HG02678 (cell line): Measurements from ENCODE around the gene ENTREP3.
"Not testable (repeated sequence)": the region's sequence is repeated elsewhere in the genome, so short reads cannot be mapped to it uniquely, and the experiment has no call there.

Experiments used
- ATAC-seq: cut with Tn5 transposase; IDR thresholded peaks from one replicate; pipeline ENCODE4 v1.9.1; 2021; ENCODE audit warnings: mild to moderate bottlenecking, moderate library complexity; ENCODE audit not compliant: unreplicated experiment

The ENTREP3 gene

GRCh38 chr1:155226188-155226909, 28.9 kb downstream of the ENTREP3 start:
- peak; percentile 31 for ATAC-seq

- ATAC-seq, result not testable (repeated sequence)
Measured at GRCh38 chr1:155225404-155225759, 29.9 kb downstream of the ENTREP3 start.

- ATAC-seq, result no peak
Measured at GRCh38 chr1:155223047-155223446, 32.2 kb downstream of the ENTREP3 start.

GRCh38 chr1:155220211-155220965, 34.9 kb downstream of the ENTREP3 start:
- ATAC-seq, result not testable (repeated sequence)

- ATAC-seq, result no peak
Measured at GRCh38 chr1:155219592-155220031, 35.7 kb downstream of the ENTREP3 start.

GRCh38 chr1:155218854-155219591, 36.3 kb downstream of the ENTREP3 start:
- no peak for ATAC-seq

GRCh38 chr1:155214702-155215101, 40.6 kb downstream of the ENTREP3 start:
- not testable (repeated sequence) for ATAC-seq

GRCh38 chr1:155212051-155212440, 43.2 kb downstream of the ENTREP3 start:
- ATAC-seq, result not testable (repeated sequence)

- not testable (repeated sequence) for ATAC-seq
Measured at GRCh38 chr1:155211381-155212050, 43.8 kb downstream of the ENTREP3 start.

- no peak for ATAC-seq
Measured at GRCh38 chr1:155210314-155211104, 44.8 kb downstream of the ENTREP3 start.

GRCh38 chr1:155209312-155209721, 46.0 kb downstream of the ENTREP3 start:
- no peak for ATAC-seq

GRCh38 chr1:155208541-155209311, 46.6 kb downstream of the ENTREP3 start, which contains the start of gene MTX1:
MTX1 (plus strand) TSS chr1:155208695; CDS start chr1:155208805, 110 bp downstream.
- peak; percentile 83 for ATAC-seq

GRCh38 chr1:155207806-155208540, 47.3 kb downstream of the ENTREP3 start, which contains the start of gene THBS3:
THBS3 (minus strand) TSS chr1:155207897; CDS start chr1:155207876, 21 bp downstream.
- ATAC-seq, result no peak

GRCh38 chr1:155206891-155207805, 48.1 kb downstream of the ENTREP3 start:
- no peak for ATAC-seq

GRCh38 chr1:155205969-155206593, 49.2 kb downstream of the ENTREP3 start:
- ATAC-seq, result no peak

- ATAC-seq, result no peak
Measured at GRCh38 chr1:155205035-155205434, 50.2 kb downstream of the ENTREP3 start.
